Measurements from ENCODE around the gene SFI1.
A peak's percentile ranks its signal among the peaks of the same experiment; 100 is the strongest.

The SFI1 gene

GRCh38 chr22:31613286-31613903, 117.1 kb downstream of the SFI1 start:
- POLR2A ChIA-PET = interaction anchor here (0.5 to 1.0 kb wide), 2 partner anchors 11 to 221 kb away, joined by 3 read pairs; no protein-coding TSS in a partner anchor
- 95% methylated on average over 22 of the region's 23 CpGs for WGBS (ENCODE audit: insufficient coverage)
- no peak overlapping the region for H3K4me3 ChIP-seq (ENCODE audit: control insufficient read depth in 1 of 7, extremely low read depth in 1 of 7, insufficient read depth in 4 of 7, low read depth in 2 of 7, low read length in 6 of 7)

DNA sequence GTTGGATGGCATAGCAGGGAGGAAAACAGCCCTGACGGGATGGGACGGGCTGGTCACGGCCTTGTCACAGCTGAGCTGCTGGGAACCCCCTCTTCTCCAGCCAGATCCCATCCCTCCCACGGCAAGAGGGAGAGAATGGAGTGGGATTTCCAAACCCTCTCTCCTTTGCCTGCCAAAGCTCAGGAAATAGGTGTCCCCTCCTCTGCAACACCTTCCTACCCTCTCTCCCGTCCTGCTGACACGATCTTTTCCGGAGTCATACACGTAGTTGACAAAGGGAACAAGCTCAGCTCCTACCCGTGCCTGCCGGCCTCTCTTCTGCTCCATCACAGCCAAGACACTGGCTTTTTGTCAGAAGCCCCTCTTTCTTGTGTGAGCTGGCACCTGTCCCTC, 117.6 kb downstream of the SFI1 start:
- ChIA-PET POLR2A (interaction anchor here (0.5 kb wide), 1 partner anchor 222 kb away, joined by 3 read pairs; no protein-coding TSS in a partner anchor), CTCF (interaction anchor here (1.3 to 1.5 kb wide), 3 partner anchors 14 to 122 kb away, joined by 3 read pairs; no protein-coding TSS in a partner anchor)
- WGBS (ENCODE audit: insufficient coverage) = 94% methylated on average over 9 of the region's 10 CpGs
- peaks cover 0 to 49% (median 32%) of the 10 kb centered on the region in 4 experiments for H3K36me3 ChIP-seq (ENCODE audit: control insufficient read depth in 4 of 4, insufficient read depth in 4 of 4, low read length in 3 of 4)
- no peak overlapping the region for H3K4me3 ChIP-seq (ENCODE audit: control insufficient read depth in 1 of 7, extremely low read depth in 1 of 7, insufficient read depth in 4 of 7, low read depth in 2 of 7, low read length in 6 of 7)
- no peaks in the 10 kb centered on the region for H3K9me3 ChIP-seq (ENCODE audit: control extremely low read depth in 1 of 5, control insufficient read depth in 4 of 5, insufficient read depth in 2 of 5, low read depth in 1 of 5, low read length in 4 of 5)
- no peak for DNase-seq
- no peaks in the 10 kb centered on the region for H3K27me3 ChIP-seq (replicated peaks in 2 of 5; ENCODE audit: control insufficient read depth in 4 of 5, insufficient read depth in 5 of 5, low read length in 4 of 5)
- H3K27ac ChIP-seq (ENCODE audit: insufficient read depth in 1 of 2, low read depth in 1 of 2, low read length in 2 of 2, poor library complexity in 1 of 2, severe bottlenecking in 2 of 2) = no peak overlapping the region
- peaks cover 0 to 34% (median 28%) of the 10 kb centered on the region in 4 experiments for H3K4me1 ChIP-seq (ENCODE audit: control extremely low read depth in 1 of 4, control insufficient read depth in 4 of 4, insufficient read depth in 4 of 4, low read length in 3 of 4)

More at GRCh38 chr22:31613286-31613903, 117.1 kb downstream of the SFI1 start:
- peaks cover 0 to 44% (median 31%) of the 10 kb centered on the region in 4 experiments for H3K36me3 ChIP-seq (ENCODE audit: control insufficient read depth in 4 of 4, insufficient read depth in 4 of 4, low read length in 3 of 4)
- no peaks in the 10 kb centered on the region for H3K9me3 ChIP-seq (ENCODE audit: control extremely low read depth in 1 of 5, control insufficient read depth in 4 of 5, insufficient read depth in 2 of 5, low read depth in 1 of 5, low read length in 4 of 5)
- H3K27ac ChIP-seq (ENCODE audit: insufficient read depth in 1 of 2, low read depth in 1 of 2, low read length in 2 of 2, poor library complexity in 1 of 2, severe bottlenecking in 2 of 2) = no peak overlapping the region
- no peak for DNase-seq
- H3K27me3 ChIP-seq (replicated peaks in 2 of 5; ENCODE audit: control insufficient read depth in 4 of 5, insufficient read depth in 5 of 5, low read length in 4 of 5) = no peaks in the 10 kb centered on the region
- H3K4me1 ChIP-seq (ENCODE audit: control extremely low read depth in 1 of 4, control insufficient read depth in 4 of 4, insufficient read depth in 4 of 4, low read length in 3 of 4) = peaks cover 0 to 34% (median 28%) of the 10 kb centered on the region in 4 experiments
- CTCF ChIA-PET = interaction anchor here (1.4 to 1.5 kb wide), 2 partner anchors 53 to 121 kb away, joined by 3 read pairs; no protein-coding TSS in a partner anchor

DNA sequence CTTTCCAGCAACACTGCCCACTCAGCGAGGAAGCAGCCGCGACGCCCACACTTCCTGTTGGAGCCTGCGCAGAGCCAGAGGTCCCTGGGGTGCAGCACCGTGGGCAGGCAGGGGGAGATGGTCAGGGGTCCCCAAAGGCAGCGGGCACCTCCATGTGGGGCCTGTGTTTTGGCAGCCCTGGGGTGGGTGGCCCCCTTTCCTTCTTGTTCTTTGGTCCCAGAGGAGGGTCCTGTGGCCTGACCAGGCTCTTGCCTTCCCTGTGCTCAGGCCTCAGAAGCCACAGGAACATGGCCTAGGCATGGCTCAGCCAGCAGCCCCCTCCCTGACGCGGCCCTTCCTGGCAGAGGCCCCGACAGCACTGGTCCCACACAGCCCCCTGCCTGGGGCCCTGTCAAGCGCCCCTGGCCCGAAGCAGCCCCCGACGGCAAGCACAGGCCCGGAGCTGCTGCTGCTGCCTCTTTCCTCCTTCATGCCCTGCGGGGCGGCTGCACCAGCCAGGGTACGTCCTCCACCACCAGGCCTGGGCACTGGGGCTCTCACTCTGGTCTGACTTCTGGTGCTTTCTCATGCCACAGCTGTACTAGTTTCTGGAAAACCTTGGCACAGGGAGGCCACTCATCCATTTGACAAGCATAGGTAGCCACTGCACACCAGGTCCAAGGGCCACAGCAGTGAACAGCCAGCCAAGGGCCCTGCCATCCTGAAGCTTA, 118.6 kb downstream of the SFI1 start:
- Histone ChIP-seq H3K27me3 (replicated peaks in 2 of 5; ENCODE audit: control insufficient read depth in 4 of 5, insufficient read depth in 5 of 5, low read length in 4 of 5) (no peaks in the 10 kb centered on the region), H3K4me3 (ENCODE audit: control insufficient read depth in 1 of 7, extremely low read depth in 1 of 7, insufficient read depth in 4 of 7, low read depth in 2 of 7, low read length in 6 of 7) (no peak overlapping the region), H3K27ac (ENCODE audit: insufficient read depth in 1 of 2, low read depth in 1 of 2, low read length in 2 of 2, poor library complexity in 1 of 2, severe bottlenecking in 2 of 2) (no peak overlapping the region), H3K4me1 (ENCODE audit: control extremely low read depth in 1 of 4, control insufficient read depth in 4 of 4, insufficient read depth in 4 of 4, low read length in 3 of 4) (peaks cover 0 to 34% (median 28%) of the 10 kb centered on the region in 4 experiments), H3K9me3 (ENCODE audit: control extremely low read depth in 1 of 5, control insufficient read depth in 4 of 5, insufficient read depth in 2 of 5, low read depth in 1 of 5, low read length in 4 of 5) (no peaks in the 10 kb centered on the region), H3K36me3 (ENCODE audit: control insufficient read depth in 4 of 4, insufficient read depth in 4 of 4, low read length in 3 of 4) (peaks cover 0 to 59% (median 36%) of the 10 kb centered on the region in 4 experiments)
- ChIA-PET CTCF (interaction anchor here (1.3 to 1.5 kb wide), 2 partner anchors 13 to 123 kb away, joined by 3 read pairs; no protein-coding TSS in a partner anchor), POLR2A (interaction anchor here (0.6 kb wide), 1 partner anchor 75 kb away, joined by 5 read pairs; no protein-coding TSS in a partner anchor)
- DNase-seq = no peak
- 57% methylated on average over 15 of the region's 18 CpGs for WGBS (ENCODE audit: insufficient coverage)

- Histone ChIP-seq H3K4me1 (ENCODE audit: control extremely low read depth in 1 of 4, control insufficient read depth in 4 of 4, insufficient read depth in 4 of 4, low read length in 3 of 4) (peaks cover 0 to 34% (median 28%) of the 10 kb centered on the region in 4 experiments), H3K36me3 (ENCODE audit: control insufficient read depth in 4 of 4, insufficient read depth in 4 of 4, low read length in 3 of 4) (peaks cover under 1 to 60% (median 37%) of the 10 kb centered on the region in 4 experiments), H3K27ac (ENCODE audit: insufficient read depth in 1 of 2, low read depth in 1 of 2, low read length in 2 of 2, poor library complexity in 1 of 2, severe bottlenecking in 2 of 2) (no peak overlapping the region), H3K4me3 (ENCODE audit: control insufficient read depth in 1 of 7, extremely low read depth in 1 of 7, insufficient read depth in 4 of 7, low read depth in 2 of 7, low read length in 6 of 7) (no peak overlapping the region), H3K27me3 (replicated peaks in 2 of 5; ENCODE audit: control insufficient read depth in 4 of 5, insufficient read depth in 5 of 5, low read length in 4 of 5) (no peaks in the 10 kb centered on the region), H3K9me3 (ENCODE audit: control extremely low read depth in 1 of 5, control insufficient read depth in 4 of 5, insufficient read depth in 2 of 5, low read depth in 1 of 5, low read length in 4 of 5) (no peaks in the 10 kb centered on the region)
- CTCF ChIA-PET = no interaction called here
- POLR2A ChIA-PET = interaction anchor here (0.6 kb wide), 2 partner anchors 64 to 74 kb away, joined by 4 to 5 read pairs; no protein-coding TSS in a partner anchor
- 57% methylated on average over 4 of the region's 4 CpGs for WGBS (ENCODE audit: insufficient coverage)
- DNase-seq = no peak
Measured at GRCh38 chr22:31615491-31615860, 119.1 kb downstream of the SFI1 start.

GRCh38 chr22:31615940-31616314, 119.6 kb downstream of the SFI1 start:
- Histone ChIP-seq H3K4me3 (ENCODE audit: control insufficient read depth in 1 of 7, extremely low read depth in 1 of 7, insufficient read depth in 4 of 7, low read depth in 2 of 7, low read length in 6 of 7) (no peak overlapping the region), H3K36me3 (ENCODE audit: control insufficient read depth in 4 of 4, insufficient read depth in 4 of 4, low read length in 3 of 4) (peaks cover 3 to 60% (median 38%) of the 10 kb centered on the region in 4 experiments), H3K9me3 (ENCODE audit: control extremely low read depth in 1 of 5, control insufficient read depth in 4 of 5, insufficient read depth in 2 of 5, low read depth in 1 of 5, low read length in 4 of 5) (no peaks in the 10 kb centered on the region), H3K4me1 (ENCODE audit: control extremely low read depth in 1 of 4, control insufficient read depth in 4 of 4, insufficient read depth in 4 of 4, low read length in 3 of 4) (peaks cover 0 to 34% (median 27%) of the 10 kb centered on the region in 4 experiments), H3K27me3 (replicated peaks in 2 of 5; ENCODE audit: control insufficient read depth in 4 of 5, insufficient read depth in 5 of 5, low read length in 4 of 5) (no peaks in the 10 kb centered on the region), H3K27ac (ENCODE audit: insufficient read depth in 1 of 2, low read depth in 1 of 2, low read length in 2 of 2, poor library complexity in 1 of 2, severe bottlenecking in 2 of 2) (no peak overlapping the region)
- CTCF ChIA-PET = interaction anchor here (1.2 to 1.6 kb wide), 2 partner anchors 15 to 17 kb away, joined by 3 to 7 read pairs; no protein-coding TSS in a partner anchor
- POLR2A ChIA-PET = interaction anchor here (0.6 kb wide), 2 partner anchors 65 to 74 kb away, joined by 4 to 5 read pairs; no protein-coding TSS in a partner anchor
- WGBS (ENCODE audit: insufficient coverage) = 68% methylated on average over 4 of the region's 4 CpGs
- peak in 1 of 3 donors; percentile 23 for DNase-seq

- POLR2A ChIA-PET = no interaction called here
- Histone ChIP-seq H3K9me3 (ENCODE audit: control extremely low read depth in 1 of 5, control insufficient read depth in 4 of 5, insufficient read depth in 2 of 5, low read depth in 1 of 5, low read length in 4 of 5) (no peaks in the 10 kb centered on the region), H3K4me1 (ENCODE audit: control extremely low read depth in 1 of 4, control insufficient read depth in 4 of 4, insufficient read depth in 4 of 4, low read length in 3 of 4) (peaks cover 0 to 34% (median 27%) of the 10 kb centered on the region in 4 experiments), H3K27me3 (replicated peaks in 2 of 5; ENCODE audit: control insufficient read depth in 4 of 5, insufficient read depth in 5 of 5, low read length in 4 of 5) (no peaks in the 10 kb centered on the region), H3K27ac (ENCODE audit: insufficient read depth in 1 of 2, low read depth in 1 of 2, low read length in 2 of 2, poor library complexity in 1 of 2, severe bottlenecking in 2 of 2) (no peak overlapping the region), H3K36me3 (ENCODE audit: control insufficient read depth in 4 of 4, insufficient read depth in 4 of 4, low read length in 3 of 4) (peaks cover 4 to 60% (median 39%) of the 10 kb centered on the region in 4 experiments), H3K4me3 (ENCODE audit: control insufficient read depth in 1 of 7, extremely low read depth in 1 of 7, insufficient read depth in 4 of 7, low read depth in 2 of 7, low read length in 6 of 7) (no peak overlapping the region)
- DNase-seq = peak in 2 of 3 donors; percentile 33 to 42
- CTCF ChIA-PET = interaction anchor here (1.2 to 1.6 kb wide), 2 partner anchors 14 to 16 kb away, joined by 3 to 7 read pairs; no protein-coding TSS in a partner anchor
- 85% methylated on average over 8 of the region's 9 CpGs for WGBS (ENCODE audit: insufficient coverage)
Measured at GRCh38 chr22:31616315-31616980, 120.1 kb downstream of the SFI1 start.

Data from common myeloid progenitor, CD34-positive (primary cell).